Measurements from ENCODE around the gene GIMAP7.
"Not testable (repeated sequence)": the region's sequence is repeated elsewhere in the genome, so short reads cannot be mapped to it uniquely, and the experiment has no call there.

Gene GIMAP7

GRCh38 chr7:150511048-150511447 lies 3.6 kb upstream of the GIMAP7 start:
- intact Hi-C loops (cut with DNase I): no loop called here

GRCh38 chr7:150513758-150514157 lies 914 bp upstream of the GIMAP7 start:
- DNase-seq: no peak
- intact Hi-C loops (cut with DNase I): no loop called here

More at GRCh38 chr7:150511048-150511447, 3.6 kb upstream of the GIMAP7 start:
- DNase-seq: no peak

- DNase-seq: no peak
- intact Hi-C loops (cut with DNase I): no loop called here
These were observed 826 bp downstream of the GIMAP7 start for GRCh38 chr7:150515248-150516147.

GRCh38 chr7:150516956-150517745 lies 2.5 kb downstream of the GIMAP7 start:
- intact Hi-C loops (cut with DNase I): no loop called here
- DNase-seq: no peak

- intact Hi-C loops (cut with DNase I): no loop called here
- DNase-seq: no peak
These were observed 4.6 kb downstream of the GIMAP7 start for GRCh38 chr7:150519310-150519709.

GRCh38 chr7:150520145-150520544 lies 5.5 kb downstream of the GIMAP7 start:
- intact Hi-C loops (cut with DNase I): no loop called here
- DNase-seq: no peak

GRCh38 chr7:150522931-150523330 lies 8.3 kb downstream of the GIMAP7 start:
- intact Hi-C loops (cut with DNase I); DNase-seq: not testable (repeated sequence)

GRCh38 chr7:150524018-150524417 lies 9.3 kb downstream of the GIMAP7 start:
- DNase-seq: no peak
- intact Hi-C loops (cut with DNase I): no loop called here

- intact Hi-C loops (cut with DNase I): no loop called here
- DNase-seq: no peak
These were observed 17.0 kb downstream of the GIMAP7 start for GRCh38 chr7:150531704-150532103.

- intact Hi-C loops (cut with DNase I): no loop called here
- no peak for DNase-seq
These were observed 23.6 kb downstream of the GIMAP7 start for GRCh38 chr7:150538259-150538658.

- intact Hi-C loops (cut with DNase I): no loop called here
- DNase-seq: no peak
These were observed 38.5 kb downstream of the GIMAP7 start for GRCh38 chr7:150553163-150553562.

GRCh38 chr7:150556521-150557138 lies 42.0 kb downstream of the GIMAP7 start:
- intact Hi-C loops (cut with DNase I): no loop called here

GRCh38 chr7:150560486-150560885 lies 45.8 kb downstream of the GIMAP7 start:
- intact Hi-C loops (cut with DNase I): loop anchor here (10.0 kb wide), 1 partner anchor 106 kb away; the partner anchor contains the start of gene GIMAP8
- no peak for DNase-seq

More at GRCh38 chr7:150556521-150557138, 42.0 kb downstream of the GIMAP7 start:
- no peak for DNase-seq

GRCh38 chr7:150562919-150563318 lies 48.2 kb downstream of the GIMAP7 start:
- intact Hi-C loops (cut with DNase I): loop anchor here (10.0 kb wide), 1 partner anchor 108 kb away; the partner anchor contains the start of gene GIMAP8

GRCh38 chr7:150564006-150564405 lies 49.3 kb downstream of the GIMAP7 start:
- DNase-seq: no peak
- intact Hi-C loops (cut with DNase I): loop anchor here (10.0 kb wide), 1 partner anchor 109 kb away; the partner anchor contains the start of gene GIMAP8

More at GRCh38 chr7:150562919-150563318, 48.2 kb downstream of the GIMAP7 start:
- DNase-seq: no peak

- intact Hi-C loops (cut with DNase I): loop anchor here (10.0 kb wide), 1 partner anchor 110 kb away; the partner anchor contains the start of gene GIMAP8
- DNase-seq: no peak
These were observed 49.9 kb downstream of the GIMAP7 start for GRCh38 chr7:150564566-150564965.

- intact Hi-C loops (cut with DNase I): loop anchor here (10.0 kb wide), 1 partner anchor 110 kb away; the partner anchor contains the start of gene GIMAP8
- no peak for DNase-seq
These were observed 50.6 kb downstream of the GIMAP7 start for GRCh38 chr7:150565239-150565638.

- intact Hi-C loops (cut with DNase I): loop anchor here (10.0 kb wide), 1 partner anchor 111 kb away; the partner anchor contains the start of gene GIMAP8
- DNase-seq: no peak
These were observed 51.5 kb downstream of the GIMAP7 start for GRCh38 chr7:150566123-150566522.

- no peak for DNase-seq
- intact Hi-C loops (cut with DNase I): loop anchor here (10.0 kb wide), 1 partner anchor 112 kb away; the partner anchor contains the start of gene GIMAP8
These were observed 51.9 kb downstream of the GIMAP7 start for GRCh38 chr7:150566572-150566971.

- no peak for DNase-seq
- intact Hi-C loops (cut with DNase I): loop anchor here (10.0 kb wide), 1 partner anchor 112 kb away; the partner anchor contains the start of gene GIMAP8
These were observed 52.5 kb downstream of the GIMAP7 start, which contains the start of gene GIMAP4 for GRCh38 chr7:150567169-150567568. Gene GIMAP4, plus strand, starts transcription at chr7:150567390. Its CDS starts 2,512 bp downstream, at chr7:150569902.
